ENCODE measurements around the gene TBL1X.

DNA sequence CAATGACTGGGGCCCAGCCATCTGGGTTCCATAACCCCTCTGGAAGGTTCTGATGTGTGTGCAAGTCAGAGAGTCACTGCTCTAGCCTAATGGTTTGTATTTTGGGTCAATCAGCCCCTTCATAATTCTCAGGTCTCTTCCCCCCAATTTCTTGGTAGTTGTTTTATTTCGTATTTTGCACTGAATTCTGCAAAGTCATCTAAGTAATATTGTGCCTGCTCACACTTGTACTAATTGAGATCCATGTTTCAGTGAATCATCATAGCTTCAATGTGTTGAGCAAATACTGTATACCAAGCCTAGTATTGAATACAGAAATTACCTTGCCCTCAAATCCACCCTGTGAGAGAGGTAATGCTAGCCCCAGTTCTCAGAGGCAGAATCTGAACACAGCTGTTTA lies 28.0 kb upstream of the TBL1X start:
- TF ChIP-seq, protein P1, sequence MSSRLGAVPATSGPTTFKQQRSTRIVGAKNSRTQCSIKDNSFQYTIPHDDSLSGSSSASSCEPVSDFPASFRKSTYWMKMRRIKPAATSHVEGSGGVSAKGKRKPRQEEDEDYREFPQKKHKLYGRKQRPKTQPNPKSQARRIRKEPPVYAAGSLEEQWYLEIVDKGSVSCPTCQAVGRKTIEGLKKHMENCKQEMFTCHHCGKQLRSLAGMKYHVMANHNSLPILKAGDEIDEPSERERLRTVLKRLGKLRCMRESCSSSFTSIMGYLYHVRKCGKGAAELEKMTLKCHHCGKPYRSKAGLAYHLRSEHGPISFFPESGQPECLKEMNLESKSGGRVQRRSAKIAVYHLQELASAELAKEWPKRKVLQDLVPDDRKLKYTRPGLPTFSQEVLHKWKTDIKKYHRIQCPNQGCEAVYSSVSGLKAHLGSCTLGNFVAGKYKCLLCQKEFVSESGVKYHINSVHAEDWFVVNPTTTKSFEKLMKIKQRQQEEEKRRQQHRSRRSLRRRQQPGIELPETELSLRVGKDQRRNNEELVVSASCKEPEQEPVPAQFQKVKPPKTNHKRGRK (CRISPR knock-in tag; IDR thresholded peaks at IDR 0.05): no peak
- no peak for TF ChIP-seq ZNF121 (CRISPR knock-in tag; IDR thresholded peaks at IDR 0.05)
- no peak for TF ChIP-seq CHD2 (IDR thresholded peaks at IDR 0.05; ENCODE audit: low read depth, low read length)
- TF ChIP-seq ZNF644 (CRISPR knock-in tag; IDR thresholded peaks at IDR 0.05; ENCODE audit: low read depth): no peak
- no peak for TF ChIP-seq SP5 (CRISPR knock-in tag; IDR thresholded peaks at IDR 0.05; ENCODE audit: borderline replicate concordance, low read depth)
- TF ChIP-seq ESRRA (CRISPR knock-in tag; IDR thresholded peaks at IDR 0.05; ENCODE audit: low read depth): no peak
- no peak for TF ChIP-seq ATF1 (CRISPR knock-in tag; IDR thresholded peaks at IDR 0.05)
- no peak for TF ChIP-seq ZNF3 (CRISPR knock-in tag; IDR thresholded peaks at IDR 0.05)
- no peak for TF ChIP-seq NR2F2 (IDR thresholded peaks at IDR 0.05; ENCODE audit: borderline replicate concordance, low read depth)
